Loucy (cell line): ENCODE measurements around the gene SMC1B.

Experiments
- H2AFZ ChIP-seq: fragments of 200-600 bp; sonication (generic); 2 replicates; pipeline ENCODE4 v1.6.0; 2016; ENCODE audit warnings: antibody characterized with exemption, mild to moderate bottlenecking, low read length, moderate library complexity
- H3F3A ChIP-seq: fragments of 200-600 bp; 2 replicates; pipeline ENCODE4 v1.6.0; 2016; ENCODE audit warnings: antibody characterized with exemption, low read depth, mild to moderate bottlenecking
- H3K27me3 ChIP-seq: fragments of 200-600 bp; sonication (generic); 2 replicates; pipeline ENCODE4 v1.6.1; 2014; ENCODE audit warnings: low read length, mild to moderate bottlenecking; ENCODE audit not compliant: insufficient read depth, poor library complexity, severe bottlenecking
- H3K36me3 ChIP-seq: fragments of 200-600 bp; sonication (generic); 2 replicates; pipeline ENCODE4 v1.6.1; 2016; ENCODE audit warnings: low read length; ENCODE audit not compliant: insufficient read depth
- H3K4me1 ChIP-seq: fragments of 200-600 bp; sonication (generic); 2 replicates; pipeline ENCODE4 v1.5.1; 2014; ENCODE audit warnings: low read length, mild to moderate bottlenecking; ENCODE audit not compliant: insufficient read depth, poor library complexity, severe bottlenecking
- H3K4me2 ChIP-seq: fragments of 200-600 bp; sonication (generic); 2 replicates; pipeline ENCODE4 v1.6.0; 2014; ENCODE audit warnings: antibody characterized with exemption, low read length, low read depth, mild to moderate bottlenecking; ENCODE audit not compliant: poor library complexity, severe bottlenecking
- H3K4me3 ChIP-seq: fragments of 200-600 bp; sonication (generic); 2 replicates; pipeline ENCODE4 v1.5.1; 2014; ENCODE audit warnings: low read length, mild to moderate bottlenecking, mixed read lengths; ENCODE audit not compliant: poor library complexity, severe bottlenecking
- H3K79me2 ChIP-seq: fragments of 200-600 bp; sonication (generic); 2 replicates; pipeline ENCODE4 v1.6.1; 2014; ENCODE audit warnings: low read length; ENCODE audit not compliant: insufficient read depth
- H3K9ac ChIP-seq: fragments of 200-600 bp; sonication (generic); 2 replicates; pipeline ENCODE4 v1.6.0; 2014; ENCODE audit warnings: mild to moderate bottlenecking, low read depth, low read length, moderate library complexity; ENCODE audit not compliant: poor library complexity, severe bottlenecking
- H3K9me2 ChIP-seq: fragments of 200-600 bp; sonication (generic); replicated peaks from 2 replicates; pipeline ENCODE4 v1.6.1; 2016; ENCODE audit warnings: low read depth, low read length, mixed read lengths
- H3K9me3 ChIP-seq: fragments of 200-600 bp; sonication (generic); 2 replicates; pipeline ENCODE4 v1.6.1; 2014; ENCODE audit warnings: mild to moderate bottlenecking, antibody characterized with exemption, low read length, low read depth; ENCODE audit not compliant: insufficient read depth
- H4K20me1 ChIP-seq: fragments of 200-600 bp; sonication (generic); 2 replicates; pipeline ENCODE4 v1.6.0; 2014; ENCODE audit warnings: antibody characterized with exemption, low read length, mild to moderate bottlenecking; ENCODE audit not compliant: insufficient read depth, poor library complexity, severe bottlenecking
- EZH2phosphoT487 ChIP-seq: fragments of 200-600 bp; IDR thresholded peaks from 2 replicates; pipeline ENCODE4 v1.6.1; 2018; ENCODE audit warnings: antibody characterized with exemption, mild to moderate bottlenecking, moderate library complexity, borderline replicate concordance
- TF ChIP-seq, protein P1 (sequence below): fragments of 200-600 bp; sonication (generic); conservative IDR thresholded peaks from 2 replicates; pipeline ENCODE4 v1.5.1; 2014; ENCODE audit warnings: mild to moderate bottlenecking, antibody characterized with exemption, low read length

The SMC1B gene

DNA sequence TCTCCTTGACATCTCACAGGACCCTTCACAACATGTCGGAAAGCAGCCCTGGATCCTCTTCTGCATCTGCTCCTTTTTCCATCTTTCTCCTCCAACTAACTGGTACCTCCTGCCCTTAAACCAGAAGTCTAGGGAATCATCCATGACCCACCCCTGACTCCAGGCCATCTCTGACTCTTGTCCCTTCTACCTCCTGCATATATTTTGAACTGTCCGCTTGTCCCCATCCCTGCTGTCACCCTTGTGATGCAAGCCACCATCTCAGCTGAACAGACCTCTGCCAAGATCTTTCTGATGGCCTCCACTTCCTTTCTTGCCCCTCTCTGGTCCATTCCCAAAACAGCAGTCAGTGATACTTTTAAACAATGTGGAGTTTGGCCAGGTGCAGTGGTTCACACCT, 7.1 kb upstream of the SMC1B start:
- no peak overlapping the region for H2AFZ ChIP-seq
- no peaks in the 10 kb centered on the region for H4K20me1 ChIP-seq
- no peaks in the 10 kb centered on the region for H3F3A ChIP-seq
- no peak overlapping the region for H3K4me3 ChIP-seq
- TF ChIP-seq EZH2phosphoT487 = no peak
- TF ChIP-seq, protein P1, sequence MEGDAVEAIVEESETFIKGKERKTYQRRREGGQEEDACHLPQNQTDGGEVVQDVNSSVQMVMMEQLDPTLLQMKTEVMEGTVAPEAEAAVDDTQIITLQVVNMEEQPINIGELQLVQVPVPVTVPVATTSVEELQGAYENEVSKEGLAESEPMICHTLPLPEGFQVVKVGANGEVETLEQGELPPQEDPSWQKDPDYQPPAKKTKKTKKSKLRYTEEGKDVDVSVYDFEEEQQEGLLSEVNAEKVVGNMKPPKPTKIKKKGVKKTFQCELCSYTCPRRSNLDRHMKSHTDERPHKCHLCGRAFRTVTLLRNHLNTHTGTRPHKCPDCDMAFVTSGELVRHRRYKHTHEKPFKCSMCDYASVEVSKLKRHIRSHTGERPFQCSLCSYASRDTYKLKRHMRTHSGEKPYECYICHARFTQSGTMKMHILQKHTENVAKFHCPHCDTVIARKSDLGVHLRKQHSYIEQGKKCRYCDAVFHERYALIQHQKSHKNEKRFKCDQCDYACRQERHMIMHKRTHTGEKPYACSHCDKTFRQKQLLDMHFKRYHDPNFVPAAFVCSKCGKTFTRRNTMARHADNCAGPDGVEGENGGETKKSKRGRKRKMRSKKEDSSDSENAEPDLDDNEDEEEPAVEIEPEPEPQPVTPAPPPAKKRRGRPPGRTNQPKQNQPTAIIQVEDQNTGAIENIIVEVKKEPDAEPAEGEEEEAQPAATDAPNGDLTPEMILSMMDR = no peak
- H3K79me2 ChIP-seq = no peaks in the 10 kb centered on the region
- H3K4me2 ChIP-seq = no peak overlapping the region
- H3K36me3 ChIP-seq = no peaks in the 10 kb centered on the region
- H3K9ac ChIP-seq = no peak overlapping the region
- no peaks in the 10 kb centered on the region for H3K4me1 ChIP-seq
- no peaks in the 10 kb centered on the region for H3K27me3 ChIP-seq
- no peaks in the 10 kb centered on the region for H3K9me2 ChIP-seq
- no peaks in the 10 kb centered on the region for H3K9me3 ChIP-seq

- Histone ChIP-seq H3K4me3 (no peak overlapping the region), H4K20me1 (no peaks in the 10 kb centered on the region), H3K36me3 (no peaks in the 10 kb centered on the region), H3K9me3 (no peaks in the 10 kb centered on the region), H3K79me2 (no peaks in the 10 kb centered on the region), H3K27me3 (no peaks in the 10 kb centered on the region), H3K4me2 (no peak overlapping the region), H3K9me2 (no peaks in the 10 kb centered on the region), H3K9ac (no peak overlapping the region), H3K4me1 (no peaks in the 10 kb centered on the region), H2AFZ (no peak overlapping the region), H3F3A (no peaks in the 10 kb centered on the region)
- TF ChIP-seq, protein P1 = no peak
- no peak for TF ChIP-seq EZH2phosphoT487
Observed at GRCh38 chr22:45420011-45420410, 6.6 kb upstream of the SMC1B start.

- H3K9me2 ChIP-seq = no peaks in the 10 kb centered on the region
- peaks cover 2% of the 10 kb centered on the region for H3K27me3 ChIP-seq
- no peaks in the 10 kb centered on the region for H3K79me2 ChIP-seq
- no peak overlapping the region for H3K4me3 ChIP-seq
- H4K20me1 ChIP-seq = no peaks in the 10 kb centered on the region
- no peaks in the 10 kb centered on the region for H3F3A ChIP-seq
- H3K36me3 ChIP-seq = no peaks in the 10 kb centered on the region
- no peak overlapping the region for H3K4me2 ChIP-seq
- no peaks in the 10 kb centered on the region for H3K9me3 ChIP-seq
- TF ChIP-seq, protein P1 = no peak
- TF ChIP-seq EZH2phosphoT487 = no peak
- no peak overlapping the region for H2AFZ ChIP-seq
- no peak overlapping the region for H3K9ac ChIP-seq
- H3K4me1 ChIP-seq = no peaks in the 10 kb centered on the region
Observed at GRCh38 chr22:45418770-45419138, 5.4 kb upstream of the SMC1B start.
